Fibroblast of lung (primary cell): ENCODE measurements around the gene CSNK2A2. TPM values are rescaled to one million over a fixed set of nuclear protein-coding genes. Genes with fewer than 3 reads are reported as not detected.

Experiments
- DNase-seq, 2 donors: peaks; one replicate each; pipeline versions ENCODE4 v3.0.0 to v3.0.0-alpha.2; 2010; ENCODE audit warnings: low read depth in 2 of 2
- H2AFZ ChIP-seq: 2 replicates; pipeline ENCODE4 v1.5.1; 2012; ENCODE audit warnings: low read length, control low read depth, inconsistent platforms
- H3K27ac ChIP-seq: 2 replicates; pipeline ENCODE4 v1.5.1; 2011; ENCODE audit warnings: low read length, control low read depth; ENCODE audit not compliant: insufficient read depth
- H3K27me3 ChIP-seq: 2 replicates; pipeline ENCODE4 v1.5.1; 2011; ENCODE audit warnings: mild to moderate bottlenecking, low read length; ENCODE audit not compliant: control insufficient read depth, insufficient read depth
- H3K36me3 ChIP-seq: 2 replicates; pipeline ENCODE4 v1.5.1; 2011; ENCODE audit warnings: low read length; ENCODE audit not compliant: control insufficient read depth, insufficient read depth
- H3K4me1 ChIP-seq: 2 replicates; pipeline ENCODE4 v1.5.1; 2011; ENCODE audit warnings: low read length; ENCODE audit not compliant: control insufficient read depth, insufficient read depth; ENCODE audit errors: extremely low read depth
- H3K4me2 ChIP-seq: 2 replicates; pipeline ENCODE4 v1.5.1; 2011; ENCODE audit warnings: low read length, control low read depth; ENCODE audit not compliant: insufficient read depth; ENCODE audit errors: extremely low read depth
- H3K4me3 ChIP-seq, 4 experiments: fragments of 200-600 bp in 1 of 4; sonication (generic) in 1 of 4; replicated peaks in 1 of 4; 2 replicates each; pipeline ENCODE4 v1.5.1; 2011 to 2016; ENCODE audit warnings: low read length in 4 of 4, low read depth in 3 of 4, mild to moderate bottlenecking in 3 of 4, control low read depth in 2 of 4, inconsistent platforms in 1 of 4, mixed read lengths in 1 of 4; ENCODE audit not compliant: insufficient read depth in 1 of 4; ENCODE audit errors: control extremely low read depth in 1 of 4
- H3K79me2 ChIP-seq: 2 replicates; pipeline ENCODE4 v1.5.1; 2012; ENCODE audit warnings: mild to moderate bottlenecking, low read length, inconsistent platforms; ENCODE audit not compliant: control insufficient read depth, insufficient read depth
- H3K9ac ChIP-seq: 2 replicates; pipeline ENCODE4 v1.5.1; 2011; ENCODE audit warnings: mild to moderate bottlenecking, low read length, control low read depth; ENCODE audit not compliant: insufficient read depth
- H3K9me3 ChIP-seq: 2 replicates; pipeline ENCODE4 v1.5.1; 2012; ENCODE audit warnings: low read depth, low read length; ENCODE audit not compliant: control insufficient read depth, insufficient read depth
- H4K20me1 ChIP-seq: 2 replicates; pipeline ENCODE4 v1.5.1; 2011; ENCODE audit warnings: low read length; ENCODE audit not compliant: control insufficient read depth, insufficient read depth; ENCODE audit errors: extremely low read depth
- EZH2 ChIP-seq: IDR thresholded peaks from 2 replicates; pipeline ENCODE4 v1.5.1; 2012; ENCODE audit warnings: low read length, control low read depth, mild to moderate bottlenecking; ENCODE audit errors: missing control alignments
- polyA minus RNA-seq: library from RNA; depleted of rRNA, polyadenylated mRNA; stranded (reverse); fragments of >200 nt; gene quantifications from 2 replicates; pipeline ENCODE4 v1.2.3, GENCODE V29; 2011; ENCODE audit warnings: low replicate concordance
- polyA plus RNA-seq, 2 donors: library from polyadenylated mRNA; depleted of rRNA in 1 of 2; stranded (reverse) in 1 of 2; unstranded in 1 of 2; fragments of >200 nt; gene quantifications; 2 replicates each; pipeline ENCODE4 v1.2.1, GENCODE V29; 2011 to 2012; ENCODE audit warnings: missing spikeins in 1 of 2
- total RNA-seq: library from RNA; depleted of rRNA; stranded (reverse); fragments of >200 nt; gene quantifications from 2 replicates; pipeline ENCODE4 v1.2.1, GENCODE V29; 2014
- TF ChIP-seq, protein P1 (sequence below), 2 donors: IDR thresholded peaks in 1 of 2; conservative IDR thresholded peaks in 1 of 2; 1 replicate in 1 of 2; 2 replicates in 1 of 2; pipeline ENCODE4 v1.5.1; 2011 to 2012; ENCODE audit warnings: low read length in 2 of 2, control low read depth in 1 of 2, inconsistent platforms in 1 of 2, low read depth in 1 of 2, mild to moderate bottlenecking in 1 of 2

Gene CSNK2A2
- total RNA-seq (25.2 and 33.4 TPM in 2 replicates), polyA plus RNA-seq (51.0 and 54.3 TPM in 2 replicates), polyA minus RNA-seq (58.7 and 91.9 TPM in 2 replicates)
- polyA plus RNA-seq (2012): 41.6 and 43.7 TPM in 2 replicates

DNA sequence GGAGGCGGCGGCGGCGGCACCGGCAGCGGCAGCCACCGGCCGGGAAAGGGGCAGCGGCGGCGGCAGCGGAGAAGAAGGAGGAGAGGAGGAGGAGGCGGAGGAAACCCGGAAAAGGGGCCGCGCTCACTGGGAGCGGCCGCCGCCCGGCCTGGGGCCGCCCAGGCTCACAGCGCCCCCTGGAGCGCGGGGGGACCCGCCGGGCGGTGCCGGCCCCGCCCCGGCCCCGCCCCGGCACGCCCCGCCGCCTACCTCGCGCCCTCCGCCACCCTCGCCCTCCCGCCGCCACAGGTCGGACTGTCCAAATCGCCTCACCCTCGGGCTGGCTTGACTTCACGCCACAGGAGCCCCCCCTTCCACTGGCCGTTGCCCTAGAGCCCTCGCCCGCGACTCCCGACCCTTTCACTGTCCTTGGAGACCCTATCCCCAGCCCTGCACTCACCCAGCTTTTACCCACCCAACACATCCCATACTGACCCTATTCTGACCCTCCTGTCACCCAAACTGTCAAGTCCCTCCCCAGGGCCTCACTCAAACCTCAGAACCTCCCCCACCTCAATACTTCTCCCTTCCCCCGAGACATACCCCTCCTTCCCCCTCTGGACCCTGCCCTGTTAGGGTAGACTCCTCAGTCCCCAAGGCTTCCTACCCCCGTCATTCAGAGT, at the start of gene CSNK2A2:
CSNK2A2 (minus strand) TSS at position 85 of the 662 bp plus-strand sequence. CDS start 370 bp downstream, outside the sequence.
- no peaks in the 10 kb centered on the region for H3K9me3 ChIP-seq
- DNase-seq: peak; percentile 64 to 65
- peak within 1 kb of the TSS; percentile 74 to 93 (median 88) for H3K4me3 ChIP-seq
- H2AFZ ChIP-seq: peak within 1 kb of the TSS; percentile 94
- TF ChIP-seq EZH2: no peak
- TF ChIP-seq, protein P1, sequence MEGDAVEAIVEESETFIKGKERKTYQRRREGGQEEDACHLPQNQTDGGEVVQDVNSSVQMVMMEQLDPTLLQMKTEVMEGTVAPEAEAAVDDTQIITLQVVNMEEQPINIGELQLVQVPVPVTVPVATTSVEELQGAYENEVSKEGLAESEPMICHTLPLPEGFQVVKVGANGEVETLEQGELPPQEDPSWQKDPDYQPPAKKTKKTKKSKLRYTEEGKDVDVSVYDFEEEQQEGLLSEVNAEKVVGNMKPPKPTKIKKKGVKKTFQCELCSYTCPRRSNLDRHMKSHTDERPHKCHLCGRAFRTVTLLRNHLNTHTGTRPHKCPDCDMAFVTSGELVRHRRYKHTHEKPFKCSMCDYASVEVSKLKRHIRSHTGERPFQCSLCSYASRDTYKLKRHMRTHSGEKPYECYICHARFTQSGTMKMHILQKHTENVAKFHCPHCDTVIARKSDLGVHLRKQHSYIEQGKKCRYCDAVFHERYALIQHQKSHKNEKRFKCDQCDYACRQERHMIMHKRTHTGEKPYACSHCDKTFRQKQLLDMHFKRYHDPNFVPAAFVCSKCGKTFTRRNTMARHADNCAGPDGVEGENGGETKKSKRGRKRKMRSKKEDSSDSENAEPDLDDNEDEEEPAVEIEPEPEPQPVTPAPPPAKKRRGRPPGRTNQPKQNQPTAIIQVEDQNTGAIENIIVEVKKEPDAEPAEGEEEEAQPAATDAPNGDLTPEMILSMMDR (conservative IDR thresholded peaks at IDR 0.05 in 1 of 2, IDR thresholded peaks at IDR 0.05 in 1 of 2; ENCODE audit: low read depth in 1 of 2, low read length in 2 of 2): peak in 1 of 2 donors; percentile 12
- H3K9ac ChIP-seq: peak within 1 kb of the TSS; percentile 71
- H4K20me1 ChIP-seq: no peaks in the 10 kb centered on the region
- H3K4me1 ChIP-seq: peaks cover 2% of the 10 kb centered on the region
- peaks cover 3% of the 10 kb centered on the region for H3K27me3 ChIP-seq
- peaks cover 25% of the 10 kb centered on the region for H3K79me2 ChIP-seq
- H3K27ac ChIP-seq: peak within 1 kb of the TSS; percentile 59
- H3K36me3 ChIP-seq: no peaks in the 10 kb centered on the region
- peak within 1 kb of the TSS; percentile 98 for H3K4me2 ChIP-seq

DNA sequence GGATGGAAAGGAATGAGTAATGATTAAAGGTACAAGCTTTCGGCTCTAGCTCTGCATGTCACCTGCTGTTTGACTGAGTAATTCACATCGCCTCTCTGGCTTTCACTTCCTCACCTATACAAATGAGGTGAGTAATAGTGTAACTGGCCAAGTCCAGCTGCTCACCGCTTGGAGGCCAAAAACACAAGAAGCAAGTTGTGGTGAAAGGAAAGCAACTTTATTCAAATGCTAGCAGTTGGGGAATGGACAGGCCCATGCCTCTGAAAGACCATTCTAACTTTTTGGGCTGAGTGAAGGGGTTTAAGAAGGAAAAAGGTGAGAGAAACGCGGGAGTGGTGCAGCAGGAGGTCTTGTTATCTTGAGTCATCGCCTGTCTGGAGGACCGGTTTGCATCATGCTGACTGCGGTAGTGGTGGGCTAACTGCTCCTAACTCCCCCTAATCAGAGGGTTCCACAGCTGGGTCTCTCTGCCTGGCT, 45.7 kb upstream of the CSNK2A2 start:
- Histone ChIP-seq H3K4me2 (no peak overlapping the region), H4K20me1 (no peaks in the 10 kb centered on the region)

DNA sequence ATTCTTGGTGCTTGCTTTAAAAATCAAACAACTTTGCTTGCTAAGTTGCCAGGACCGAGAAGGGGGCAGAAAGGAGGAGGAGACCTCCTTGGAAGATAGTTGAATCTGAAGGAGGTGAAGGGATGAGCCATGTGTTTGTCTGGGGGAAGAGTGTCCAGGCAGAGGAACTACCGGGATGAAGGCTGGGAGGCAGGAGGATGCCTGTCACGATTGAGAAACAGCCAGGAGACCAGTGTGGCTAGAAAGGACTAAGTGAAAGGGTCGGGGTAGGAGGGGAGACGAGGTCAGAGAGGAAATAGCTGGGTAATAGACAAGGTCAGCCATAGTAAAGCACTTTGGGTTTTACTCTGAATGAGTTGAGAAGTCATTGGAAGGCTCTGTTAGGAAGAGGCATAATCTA, 38.9 kb upstream of the CSNK2A2 start:
- Histone ChIP-seq H3K9ac (no peak overlapping the region), H3K4me1 (no peaks in the 10 kb centered on the region), H3K27ac (no peak overlapping the region), H4K20me1 (no peaks in the 10 kb centered on the region), H3K4me2 (no peak overlapping the region), H3K36me3 (no peaks in the 10 kb centered on the region), H2AFZ (peak overlapping the region; percentile 41), H3K9me3 (no peaks in the 10 kb centered on the region), H3K4me3 (no peak overlapping the region), H3K27me3 (peaks cover 9% of the 10 kb centered on the region), H3K79me2 (no peaks in the 10 kb centered on the region)
- no peak for DNase-seq
- TF ChIP-seq, protein P1 (conservative IDR thresholded peaks at IDR 0.05 in 1 of 2, IDR thresholded peaks at IDR 0.05 in 1 of 2; ENCODE audit: low read depth in 1 of 2, low read length in 2 of 2): no peak
- no peak for TF ChIP-seq EZH2

More for the DNA sequence above, 45.7 kb upstream of the CSNK2A2 start:
- Histone ChIP-seq H3K36me3 (no peaks in the 10 kb centered on the region), H3K27me3 (peaks cover 20% of the 10 kb centered on the region), H2AFZ (no peak overlapping the region), H3K79me2 (no peaks in the 10 kb centered on the region), H3K27ac (no peak overlapping the region), H3K4me3 (no peak overlapping the region), H3K4me1 (no peaks in the 10 kb centered on the region), H3K9me3 (no peaks in the 10 kb centered on the region), H3K9ac (no peak overlapping the region)
- no peak for TF ChIP-seq EZH2
- DNase-seq: no peak
